ENCODE results near the gene CFAP77. TPM values are rescaled to one million over a fixed set of nuclear protein-coding genes. Genes with fewer than 3 reads are reported as not detected.

The CFAP77 gene
- total and polyA plus RNA-seq, 2 of the 8 experiments (the other 6 are each of a cell fraction or from before 2014, with no cell fraction given) = 0.63 to 0.97 TPM

- H3K27ac ChIP-seq (ENCODE audit: low read depth, low read length) = no peak overlapping the region
- H3K4ac ChIP-seq (replicated peaks; ENCODE audit: insufficient read length, low read depth, low read length) = no peak overlapping the region
- no peak overlapping the region for H4K8ac ChIP-seq (ENCODE audit: extremely low read depth, insufficient read depth, low read length)
- no peaks in the 10 kb centered on the region for H3K9me3 ChIP-seq (ENCODE audit: insufficient read depth in 2 of 2, low read depth in 1 of 2, low read length in 1 of 2)
- no peak overlapping the region for H2BK12ac ChIP-seq (ENCODE audit: low read depth, low read length)
- no peak overlapping the region for H2BK5ac ChIP-seq (ENCODE audit: low read depth, low read length)
- no peak overlapping the region for H4K5ac ChIP-seq (ENCODE audit: insufficient read length, low read depth, low read length)
- no peaks in the 10 kb centered on the region for H4K20me1 ChIP-seq (replicated peaks in 1 of 2; ENCODE audit: control insufficient read depth in 1 of 2, insufficient read depth in 2 of 2, low read length in 2 of 2)
- POLR2A ChIA-PET (ENCODE audit: partially characterized antibody) = interaction anchor here (1.4 kb wide), 1 partner anchor 9 kb away, joined by 5 read pairs; no protein-coding TSS in a partner anchor
- no peak overlapping the region for H3K9ac ChIP-seq (replicated peaks in 1 of 4; ENCODE audit: extremely low read depth in 1 of 4, low read depth in 3 of 4, low read length in 3 of 4)
- H3K23me2 ChIP-seq (ENCODE audit: low read depth, low read length) = no peaks in the 10 kb centered on the region
- H2BK20ac ChIP-seq (ENCODE audit: low read length) = no peak overlapping the region
- H3K23ac ChIP-seq (ENCODE audit: insufficient read length) = no peak overlapping the region
- no peak overlapping the region for H2BK120ac ChIP-seq (replicated peaks; ENCODE audit: low read depth, low read length)
- H3K56ac ChIP-seq (replicated peaks; ENCODE audit: insufficient read length, low read depth, low read length) = no peak overlapping the region
- no peak overlapping the region for H4K91ac ChIP-seq (replicated peaks; ENCODE audit: insufficient read length, low read length)
- no peak overlapping the region for H3K14ac ChIP-seq (ENCODE audit: insufficient read length)
- H2BK15ac ChIP-seq (ENCODE audit: low read length) = no peak overlapping the region
- no peaks in the 10 kb centered on the region for H3K27me3 ChIP-seq (replicated peaks in 1 of 4; ENCODE audit: control insufficient read depth in 3 of 4, extremely low read depth in 1 of 4, insufficient read depth in 3 of 4, low read length in 3 of 4)
- DNase-seq (ENCODE audit: low read depth in 1 of 2, low spot score in 2 of 2) = no peak
- peaks cover 36 to 81% (median 65%) of the 10 kb centered on the region in 4 experiments; a peak in 7 of 8 replicates for H3K36me3 ChIP-seq (ENCODE audit: control insufficient read depth in 2 of 4, insufficient read depth in 4 of 4, low read length in 3 of 4)
- H3K4me3 ChIP-seq (ENCODE audit: extremely low read depth in 1 of 4, insufficient read depth in 2 of 4, low read depth in 3 of 4, low read length in 4 of 4) = no peak overlapping the region
- CTCF ChIA-PET (ENCODE audit: partially characterized antibody) = no interaction called here
- H3K4me2 ChIP-seq (ENCODE audit: insufficient read depth in 1 of 2, low read depth in 2 of 2, low read length in 2 of 2) = no peak overlapping the region
- WGBS, 2 experiments (ENCODE audit: extremely low coverage in 1 of 2, insufficient coverage in 1 of 2, insufficient read length in 1 of 2, insufficient replicate concordance in 2 of 2, low coverage in 1 of 2, low lambda C conversion rate in 2 of 2, missing lambda C conversion rate in 1 of 2) = 93% methylated on average over 7 of the region's 7 CpGs; no CpG with 5 or more reads in 1 of the 2 experiments
- H2AK5ac ChIP-seq (ENCODE audit: low read depth, low read length) = no peak overlapping the region
- no peak overlapping the region for H2AFZ ChIP-seq (ENCODE audit: low read length)
- no peaks in the 10 kb centered on the region for H3K79me2 ChIP-seq (ENCODE audit: control insufficient read depth in 1 of 2, insufficient read depth in 2 of 2, low read length in 2 of 2)
- no peaks in the 10 kb centered on the region for H3K4me1 ChIP-seq (replicated peaks in 1 of 4; ENCODE audit: control insufficient read depth in 3 of 4, insufficient read depth in 4 of 4, low read length in 3 of 4)
- FAIRE-seq = no peak
- no peaks in the 10 kb centered on the region for H3K79me1 ChIP-seq (ENCODE audit: low read depth, low read length)
- no peak overlapping the region for H3K18ac ChIP-seq (ENCODE audit: extremely low read depth, low read length)
- TF ChIP-seq NANOG (IDR thresholded peaks at IDR 0.05; ENCODE audit: insufficient read depth, low read depth, low read length, poor library complexity, severe bottlenecking) (no peak), KDM4A (IDR thresholded peaks at IDR 0.05; ENCODE audit: low read depth, low read length, severe bottlenecking) (no peak), USF2 (IDR thresholded peaks at IDR 0.05; ENCODE audit: low read length) (no peak), JUN (IDR thresholded peaks at IDR 0.05; ENCODE audit: low read depth, low read length) (no peak), RBBP5 (IDR thresholded peaks at IDR 0.05; ENCODE audit: borderline replicate concordance, low read depth, low read length) (no peak), PHF8 (conservative IDR thresholded peaks at IDR 0.05; ENCODE audit: low read depth, low read length) (no peak)
Observed at GRCh38 chr9:132387133-132387532, 22.9 kb upstream of the CFAP77 start.

All from H1 (cell line).